ENCODE results near the gene RIN3. TPM values are rescaled to one million over a fixed set of nuclear protein-coding genes. Genes with fewer than 3 reads are reported as not detected.

Gene RIN3
- total RNA-seq, 1 experiment from 2014 or later, result 1.5 TPM

GRCh38 chr14:92519246-92520101, 5.9 kb downstream of the RIN3 start:
- Histone ChIP-seq H3K27me3 (ENCODE audit: insufficient read depth, low read length) (no peaks in the 10 kb centered on the region; the same call in 1 of the 2 replicates), H2BK15ac (ENCODE audit: low read depth, low read length) (no peak overlapping the region), H2BK120ac (ENCODE audit: low read depth, low read length, poor library complexity, severe bottlenecking) (no peak overlapping the region), H3K9ac (ENCODE audit: extremely low read depth, insufficient read length, low read length) (no peak overlapping the region), H4K20me1 (ENCODE audit: control insufficient read depth, insufficient read depth, insufficient read length) (no peaks in the 10 kb centered on the region), H2AK5ac (ENCODE audit: insufficient read length, low read length) (no peak overlapping the region), H3K4me2 (ENCODE audit: insufficient read depth, insufficient read length, low read length) (no peak overlapping the region), H3K4me1 (ENCODE audit: insufficient read depth, low read length) (no peaks in the 10 kb centered on the region), H3K18ac (ENCODE audit: insufficient read length, low read depth, low read length) (no peak overlapping the region), H2BK5ac (ENCODE audit: insufficient read length, low read length) (no peak overlapping the region), H3K23ac (ENCODE audit: insufficient read length, low read depth, low read length) (no peak overlapping the region), H4K5ac (ENCODE audit: insufficient read length, low read depth, low read length) (no peak overlapping the region), H3K79me1 (ENCODE audit: insufficient read depth, low read depth, low read length, poor library complexity, severe bottlenecking) (no peaks in the 10 kb centered on the region), H3K14ac (ENCODE audit: insufficient read depth, low read length) (no peak overlapping the region; the same call in 1 of the 2 replicates), H3K79me2 (ENCODE audit: insufficient read depth, low read length) (no peaks in the 10 kb centered on the region), H2AFZ (ENCODE audit: low read length) (no peak overlapping the region), H3K23me2 (ENCODE audit: insufficient read length, low read depth, low read length, poor library complexity, severe bottlenecking) (peaks cover 1% of the 10 kb centered on the region), H3K27ac (ENCODE audit: insufficient read length, low read depth, low read length) (no peak overlapping the region), H3K4ac (ENCODE audit: low read depth, low read length) (no peak overlapping the region), H4K91ac (ENCODE audit: insufficient read length, low read depth, low read length) (no peak overlapping the region), H3T11ph (ENCODE audit: low read length) (no peak overlapping the region), H3K9me3 (ENCODE audit: control insufficient read depth, low read depth, low read length) (no peaks in the 10 kb centered on the region), H3K56ac (ENCODE audit: insufficient read length, low read depth, low read length) (no peak overlapping the region), H2BK12ac (ENCODE audit: insufficient read length, low read depth, low read length) (no peak overlapping the region), H4K8ac (replicated peaks; ENCODE audit: insufficient read length, low read depth, low read length) (no peak overlapping the region), H2BK20ac (ENCODE audit: low read depth, low read length, poor library complexity, severe bottlenecking) (no peak overlapping the region)
- Mint-ChIP-seq H3K9me3 (no peaks in the 10 kb centered on the region), H3K27me3 (ENCODE audit: low read depth) (peaks cover 35% of the 10 kb centered on the region), H3K27ac (no peak overlapping the region), H3K4me1 (peaks cover 0 to 4% of the 10 kb centered on the region in 2 experiments; a peak in 3 of 4 replicates), H3K4me3 (no peak overlapping the region), H3K36me3 (ENCODE audit: insufficient read depth in 1 of 3, low read depth in 3 of 3) (no peaks in the 10 kb centered on the region)
- no CpG with 5 or more reads among the region's 20 CpGs for WGBS (ENCODE audit: extremely low coverage, insufficient read length, low lambda C conversion rate)
- DNase-seq, result no peak
- TF ChIP-seq CTCF (conservative IDR thresholded peaks at IDR 0.05), result no peak
